Measurements from ENCODE around the gene GPR183.

GPR183 gene

DNA sequence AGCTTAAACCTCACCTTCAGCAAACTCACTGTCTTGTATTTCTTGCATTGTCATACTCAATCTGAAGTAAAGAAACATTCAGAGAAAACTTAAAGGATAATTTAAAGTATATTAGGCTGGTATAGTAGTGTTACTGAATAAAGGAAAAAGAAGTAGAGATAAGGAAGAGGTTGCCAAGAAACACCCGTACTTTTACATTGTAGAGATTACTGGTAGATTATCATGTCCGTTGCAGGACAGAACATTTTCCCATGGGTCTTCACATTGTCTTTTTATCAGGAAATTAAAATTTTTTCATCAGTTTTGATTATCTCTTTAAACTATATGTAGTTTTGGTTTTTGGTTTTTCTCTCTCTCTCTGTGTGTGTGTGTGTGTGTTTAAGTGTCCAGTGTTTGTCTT lies 19.9 kb upstream of the GPR183 start:
- Histone ChIP-seq H3K18ac (ENCODE audit: low read depth in 1 of 2, low read length in 2 of 2) (no peak overlapping the region), H3K9me3 (ENCODE audit: control insufficient read depth, low read length) (no peaks in the 10 kb centered on the region), H3K36me3 (ENCODE audit: control insufficient read depth in 1 of 2, insufficient read depth in 2 of 2, low read depth in 1 of 2, low read length in 2 of 2) (peaks cover 3 to 20% of the 10 kb centered on the region in 2 experiments), H2BK12ac (ENCODE audit: low read length in 2 of 2) (no peak overlapping the region), H3K4ac (ENCODE audit: low read depth in 1 of 2, low read length in 2 of 2) (no peak overlapping the region), H3K23ac (ENCODE audit: low read length in 2 of 2) (no peak overlapping the region), H4K8ac (ENCODE audit: low read length) (no peak overlapping the region), H3K9ac (ENCODE audit: low read length) (no peak overlapping the region), H2BK15ac (ENCODE audit: low read depth, poor library complexity, severe bottlenecking) (no peak overlapping the region), H3K27me3 (ENCODE audit: control insufficient read depth in 1 of 2, insufficient read depth in 1 of 2, low read length in 2 of 2) (no peaks in the 10 kb centered on the region), H3K27ac (ENCODE audit: low read length, poor library complexity, severe bottlenecking) (no peak overlapping the region), H3K14ac (ENCODE audit: low read length in 2 of 2) (no peak overlapping the region), H2AK5ac (ENCODE audit: low read length, severe bottlenecking) (no peak overlapping the region), H3K4me3 (ENCODE audit: insufficient read depth in 1 of 2, low read depth in 1 of 2, low read length in 2 of 2) (no peak overlapping the region), H2BK120ac (ENCODE audit: low read depth, low read length) (no peak overlapping the region), H2AFZ (ENCODE audit: low read depth, low read length) (no peak overlapping the region), H4K91ac (ENCODE audit: low read length) (no peak overlapping the region), H3K79me1 (replicated peaks; ENCODE audit: low read length, poor library complexity, severe bottlenecking) (peaks cover 12% of the 10 kb centered on the region), H3K4me1 (ENCODE audit: control insufficient read depth, insufficient read depth, low read depth, low read length) (no peaks in the 10 kb centered on the region), H2BK5ac (ENCODE audit: low read depth, low read length, poor library complexity, severe bottlenecking) (no peak overlapping the region), H3K4me2 (ENCODE audit: low read length, poor library complexity, severe bottlenecking) (no peak overlapping the region)
- WGBS, result 85% methylated on average over 1 of the region's 2 CpGs
- no peak for DNase-seq

DNA sequence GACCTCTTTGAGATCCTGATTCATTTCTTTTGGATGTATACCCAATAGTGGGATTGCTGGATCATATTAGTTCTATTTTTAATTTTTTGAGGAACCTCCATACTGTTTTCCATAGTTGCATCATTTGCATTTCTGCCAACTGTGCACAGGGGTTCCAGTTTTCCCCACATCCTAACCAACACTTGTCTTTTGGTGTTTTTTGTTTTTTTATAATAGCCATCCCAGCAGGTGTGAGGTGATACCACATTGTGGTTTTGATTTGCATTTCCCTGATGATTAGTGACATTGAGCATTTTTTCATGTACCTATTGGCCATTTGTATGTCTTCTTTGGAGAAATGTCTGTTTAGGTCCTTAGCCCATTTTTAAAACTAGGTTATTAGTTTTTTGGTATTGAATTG lies 18.8 kb upstream of the GPR183 start:
- Histone ChIP-seq H4K8ac (ENCODE audit: low read length) (no peak overlapping the region), H3K27ac (ENCODE audit: low read length, poor library complexity, severe bottlenecking) (no peak overlapping the region), H3K79me1 (replicated peaks; ENCODE audit: low read length, poor library complexity, severe bottlenecking) (peaks cover 12% of the 10 kb centered on the region), H4K91ac (ENCODE audit: low read length) (no peak overlapping the region), H2BK5ac (ENCODE audit: low read depth, low read length, poor library complexity, severe bottlenecking) (no peak overlapping the region), H3K4me2 (ENCODE audit: low read length, poor library complexity, severe bottlenecking) (no peak overlapping the region), H2BK12ac (ENCODE audit: low read length in 2 of 2) (no peak overlapping the region), H3K9ac (ENCODE audit: low read length) (no peak overlapping the region), H2BK15ac (ENCODE audit: low read depth, poor library complexity, severe bottlenecking) (no peak overlapping the region), H3K4me3 (ENCODE audit: insufficient read depth in 1 of 2, low read depth in 1 of 2, low read length in 2 of 2) (no peak overlapping the region), H3K27me3 (ENCODE audit: control insufficient read depth in 1 of 2, insufficient read depth in 1 of 2, low read length in 2 of 2) (no peaks in the 10 kb centered on the region), H3K18ac (ENCODE audit: low read depth in 1 of 2, low read length in 2 of 2) (no peak overlapping the region), H2AFZ (ENCODE audit: low read depth, low read length) (no peak overlapping the region), H3K4me1 (ENCODE audit: control insufficient read depth, insufficient read depth, low read depth, low read length) (peaks cover 3% of the 10 kb centered on the region), H3K14ac (ENCODE audit: low read length in 2 of 2) (no peak overlapping the region), H3K4ac (ENCODE audit: low read depth in 1 of 2, low read length in 2 of 2) (no peak overlapping the region), H2BK120ac (ENCODE audit: low read depth, low read length) (no peak overlapping the region), H3K9me3 (ENCODE audit: control insufficient read depth, low read length) (no peaks in the 10 kb centered on the region), H2AK5ac (ENCODE audit: low read length, severe bottlenecking) (no peak overlapping the region), H3K23ac (ENCODE audit: low read length in 2 of 2) (no peak overlapping the region), H3K36me3 (ENCODE audit: control insufficient read depth in 1 of 2, insufficient read depth in 2 of 2, low read depth in 1 of 2, low read length in 2 of 2) (peaks cover 3 to 20% of the 10 kb centered on the region in 2 experiments)
- no peak for DNase-seq

- Histone ChIP-seq H4K8ac (ENCODE audit: low read length) (no peak overlapping the region), H3K4me1 (ENCODE audit: control insufficient read depth, insufficient read depth, low read depth, low read length) (peaks cover 3% of the 10 kb centered on the region), H3K4me2 (ENCODE audit: low read length, poor library complexity, severe bottlenecking) (no peak overlapping the region), H3K14ac (ENCODE audit: low read length in 2 of 2) (no peak overlapping the region), H3K23ac (ENCODE audit: low read length in 2 of 2) (no peak overlapping the region), H4K91ac (ENCODE audit: low read length) (peak overlapping the region; percentile 11), H3K4ac (ENCODE audit: low read depth in 1 of 2, low read length in 2 of 2) (peak overlapping the region in 1 of 2 experiments; percentile 15), H3K9me3 (ENCODE audit: control insufficient read depth, low read length) (no peaks in the 10 kb centered on the region), H3K36me3 (ENCODE audit: control insufficient read depth in 1 of 2, insufficient read depth in 2 of 2, low read depth in 1 of 2, low read length in 2 of 2) (peaks cover 1 to 16% of the 10 kb centered on the region in 2 experiments), H3K9ac (ENCODE audit: low read length) (peak overlapping the region; percentile 92), H2AK5ac (ENCODE audit: low read length, severe bottlenecking) (no peak overlapping the region), H3K79me1 (replicated peaks; ENCODE audit: low read length, poor library complexity, severe bottlenecking) (peaks cover 12% of the 10 kb centered on the region), H2AFZ (ENCODE audit: low read depth, low read length) (no peak overlapping the region), H2BK120ac (ENCODE audit: low read depth, low read length) (no peak overlapping the region), H3K18ac (ENCODE audit: low read depth in 1 of 2, low read length in 2 of 2) (peak overlapping the region in 1 of 2 experiments; percentile 21), H3K27ac (ENCODE audit: low read length, poor library complexity, severe bottlenecking) (no peak overlapping the region), H3K4me3 (ENCODE audit: insufficient read depth in 1 of 2, low read depth in 1 of 2, low read length in 2 of 2) (peak overlapping the region in 1 of 2 experiments; percentile 64), H3K27me3 (ENCODE audit: control insufficient read depth in 1 of 2, insufficient read depth in 1 of 2, low read length in 2 of 2) (no peaks in the 10 kb centered on the region), H2BK12ac (ENCODE audit: low read length in 2 of 2) (no peak overlapping the region), H2BK5ac (ENCODE audit: low read depth, low read length, poor library complexity, severe bottlenecking) (no peak overlapping the region), H2BK15ac (ENCODE audit: low read depth, poor library complexity, severe bottlenecking) (no peak overlapping the region)
- peak; percentile 43 for DNase-seq
- 74% methylated on average over 2 of the region's 3 CpGs for WGBS
Measured at GRCh38 chr13:99323488-99323887, 16.3 kb upstream of the GPR183 start.

GRCh38 chr13:99322297-99323103 lies 15.3 kb upstream of the GPR183 start:
- Histone ChIP-seq H3K4me3 (ENCODE audit: insufficient read depth in 1 of 2, low read depth in 1 of 2, low read length in 2 of 2) (peak overlapping the region in 1 of 2 experiments; percentile 64), H3K27me3 (ENCODE audit: control insufficient read depth in 1 of 2, insufficient read depth in 1 of 2, low read length in 2 of 2) (no peaks in the 10 kb centered on the region), H3K4ac (ENCODE audit: low read depth in 1 of 2, low read length in 2 of 2) (peak overlapping the region in 1 of 2 experiments; percentile 51), H4K91ac (ENCODE audit: low read length) (no peak overlapping the region), H3K79me1 (replicated peaks; ENCODE audit: low read length, poor library complexity, severe bottlenecking) (peaks cover 12% of the 10 kb centered on the region), H3K4me1 (ENCODE audit: control insufficient read depth, insufficient read depth, low read depth, low read length) (peaks cover 3% of the 10 kb centered on the region), H3K23ac (ENCODE audit: low read length in 2 of 2) (no peak overlapping the region), H2BK15ac (ENCODE audit: low read depth, poor library complexity, severe bottlenecking) (no peak overlapping the region), H3K18ac (ENCODE audit: low read depth in 1 of 2, low read length in 2 of 2) (no peak overlapping the region), H3K27ac (ENCODE audit: low read length, poor library complexity, severe bottlenecking) (no peak overlapping the region), H3K36me3 (ENCODE audit: control insufficient read depth in 1 of 2, insufficient read depth in 2 of 2, low read depth in 1 of 2, low read length in 2 of 2) (peaks cover 4 to 12% of the 10 kb centered on the region in 2 experiments), H4K8ac (ENCODE audit: low read length) (no peak overlapping the region), H2AK5ac (ENCODE audit: low read length, severe bottlenecking) (no peak overlapping the region), H2AFZ (ENCODE audit: low read depth, low read length) (no peak overlapping the region), H2BK5ac (ENCODE audit: low read depth, low read length, poor library complexity, severe bottlenecking) (no peak overlapping the region), H3K4me2 (ENCODE audit: low read length, poor library complexity, severe bottlenecking) (no peak overlapping the region), H2BK120ac (ENCODE audit: low read depth, low read length) (peak overlapping the region; percentile 27), H3K9ac (ENCODE audit: low read length) (peak overlapping the region; percentile 92), H3K14ac (ENCODE audit: low read length in 2 of 2) (no peak overlapping the region), H2BK12ac (ENCODE audit: low read length in 2 of 2) (no peak overlapping the region), H3K9me3 (ENCODE audit: control insufficient read depth, low read length) (no peaks in the 10 kb centered on the region)
- DNase-seq, result peak; percentile 84
- WGBS, result 58% methylated on average over 6 of the region's 10 CpGs
